Measurements from ENCODE around the gene SERBP1. TPM values are rescaled to one million over a fixed set of nuclear protein-coding genes. Genes with fewer than 3 reads are reported as not detected.
"Not testable (repeated sequence)": the region's sequence is repeated elsewhere in the genome, so short reads cannot be mapped to it uniquely, and the experiment has no call there.

Gene SERBP1
- total RNA-seq, 1 donor from 2014 or later: 125 TPM

DNA sequence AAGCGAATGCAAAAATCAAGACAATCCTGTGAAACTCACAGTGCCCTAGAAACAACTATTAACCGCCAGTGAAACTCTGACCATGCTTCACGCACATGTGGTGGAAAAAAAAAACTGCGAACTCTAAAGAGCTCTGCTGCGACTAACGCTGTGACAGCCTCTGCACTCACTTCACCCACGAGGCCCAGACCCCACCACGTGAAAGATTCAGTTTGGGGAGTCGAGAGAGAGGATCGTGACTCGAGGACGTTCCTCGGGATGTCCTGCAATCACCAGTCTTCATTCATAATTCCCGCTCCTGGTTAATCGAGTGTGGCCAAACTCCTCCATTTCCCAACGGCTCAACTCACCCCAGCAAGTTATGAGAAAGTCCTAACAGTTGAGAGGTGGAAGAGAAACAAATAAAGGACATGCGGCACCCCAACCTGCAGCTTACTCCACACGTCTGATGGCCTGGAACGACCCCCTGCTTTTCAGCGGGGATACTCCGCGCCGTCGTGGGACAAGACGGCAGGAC lies 1.1 kb downstream of the SERBP1 start:
- no peak for DNase-seq
- peak overlapping the region; percentile 96 for H3K27ac ChIP-seq (replicated peaks)
- no peaks in the 10 kb centered on the region for H3K27me3 ChIP-seq (ENCODE audit: low read depth)
- H3K9me3 ChIP-seq (replicated peaks): no peaks in the 10 kb centered on the region
- intact Hi-C loops (cut with micrococcal nuclease): no loop called here
- H3K4me3 ChIP-seq: peak overlapping the region; percentile 88
- peaks cover 21% of the 10 kb centered on the region for H3K36me3 ChIP-seq
- TF ChIP-seq, protein P1, sequence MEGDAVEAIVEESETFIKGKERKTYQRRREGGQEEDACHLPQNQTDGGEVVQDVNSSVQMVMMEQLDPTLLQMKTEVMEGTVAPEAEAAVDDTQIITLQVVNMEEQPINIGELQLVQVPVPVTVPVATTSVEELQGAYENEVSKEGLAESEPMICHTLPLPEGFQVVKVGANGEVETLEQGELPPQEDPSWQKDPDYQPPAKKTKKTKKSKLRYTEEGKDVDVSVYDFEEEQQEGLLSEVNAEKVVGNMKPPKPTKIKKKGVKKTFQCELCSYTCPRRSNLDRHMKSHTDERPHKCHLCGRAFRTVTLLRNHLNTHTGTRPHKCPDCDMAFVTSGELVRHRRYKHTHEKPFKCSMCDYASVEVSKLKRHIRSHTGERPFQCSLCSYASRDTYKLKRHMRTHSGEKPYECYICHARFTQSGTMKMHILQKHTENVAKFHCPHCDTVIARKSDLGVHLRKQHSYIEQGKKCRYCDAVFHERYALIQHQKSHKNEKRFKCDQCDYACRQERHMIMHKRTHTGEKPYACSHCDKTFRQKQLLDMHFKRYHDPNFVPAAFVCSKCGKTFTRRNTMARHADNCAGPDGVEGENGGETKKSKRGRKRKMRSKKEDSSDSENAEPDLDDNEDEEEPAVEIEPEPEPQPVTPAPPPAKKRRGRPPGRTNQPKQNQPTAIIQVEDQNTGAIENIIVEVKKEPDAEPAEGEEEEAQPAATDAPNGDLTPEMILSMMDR (IDR thresholded peaks at IDR 0.05; ENCODE audit: borderline replicate concordance): no peak
- H3K4me1 ChIP-seq: peaks cover 82% of the 10 kb centered on the region

DNA sequence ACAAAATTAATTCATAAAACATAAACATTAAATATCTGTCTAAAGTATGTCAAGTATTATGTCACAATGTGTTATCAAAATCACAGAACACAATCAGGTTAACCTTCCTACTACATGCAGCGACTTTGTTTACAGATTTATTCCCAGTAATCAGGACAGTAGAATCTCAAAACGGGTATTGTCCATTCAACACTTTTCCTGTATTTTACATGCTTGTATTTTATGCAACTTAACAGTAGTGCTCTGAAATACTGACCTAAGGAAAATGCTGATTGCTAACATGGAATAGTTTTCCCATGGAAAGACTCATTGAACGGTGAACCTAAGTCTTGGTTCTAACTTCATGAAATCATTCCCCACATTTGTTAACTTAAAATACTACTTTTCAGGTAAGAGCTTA lies 2.3 kb downstream of the SERBP1 start:
- no peak for DNase-seq
- Histone ChIP-seq H3K9me3 (replicated peaks) (no peaks in the 10 kb centered on the region), H3K4me1 (peaks cover 76% of the 10 kb centered on the region), H3K27ac (replicated peaks) (peak overlapping the region; percentile 5), H3K4me3 (peak overlapping the region; percentile 88), H3K27me3 (ENCODE audit: low read depth) (no peaks in the 10 kb centered on the region), H3K36me3 (peaks cover 32% of the 10 kb centered on the region)
- intact Hi-C loops (cut with micrococcal nuclease): no loop called here
- TF ChIP-seq, protein P1 (IDR thresholded peaks at IDR 0.05; ENCODE audit: borderline replicate concordance): no peak

DNA sequence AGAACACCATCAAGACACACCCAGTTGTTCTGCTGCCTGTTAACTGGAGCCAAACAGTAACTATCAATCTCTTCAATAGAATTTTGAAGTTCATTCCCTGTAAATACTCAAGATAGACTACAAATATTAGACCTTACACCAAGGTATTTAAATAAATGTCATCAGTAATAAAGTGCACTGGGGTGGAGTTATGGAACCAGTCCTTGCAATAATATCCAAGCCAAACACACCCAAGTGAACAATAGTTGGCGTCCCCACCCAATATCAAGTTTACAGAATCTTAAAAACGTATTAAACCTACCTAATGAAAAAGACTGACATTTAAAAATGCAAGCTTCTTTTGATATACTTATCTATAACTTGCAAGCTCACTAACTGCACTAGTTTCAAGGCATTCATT lies 2.7 kb downstream of the SERBP1 start:
- Histone ChIP-seq H3K4me3 (peak overlapping the region; percentile 88), H3K9me3 (replicated peaks) (no peaks in the 10 kb centered on the region), H3K27me3 (ENCODE audit: low read depth) (no peaks in the 10 kb centered on the region), H3K4me1 (peaks cover 74% of the 10 kb centered on the region), H3K27ac (replicated peaks) (peak overlapping the region; percentile 5), H3K36me3 (peaks cover 37% of the 10 kb centered on the region)
- no peak for DNase-seq
- intact Hi-C loops (cut with micrococcal nuclease): no loop called here
- TF ChIP-seq, protein P1 (IDR thresholded peaks at IDR 0.05; ENCODE audit: borderline replicate concordance): no peak

DNA sequence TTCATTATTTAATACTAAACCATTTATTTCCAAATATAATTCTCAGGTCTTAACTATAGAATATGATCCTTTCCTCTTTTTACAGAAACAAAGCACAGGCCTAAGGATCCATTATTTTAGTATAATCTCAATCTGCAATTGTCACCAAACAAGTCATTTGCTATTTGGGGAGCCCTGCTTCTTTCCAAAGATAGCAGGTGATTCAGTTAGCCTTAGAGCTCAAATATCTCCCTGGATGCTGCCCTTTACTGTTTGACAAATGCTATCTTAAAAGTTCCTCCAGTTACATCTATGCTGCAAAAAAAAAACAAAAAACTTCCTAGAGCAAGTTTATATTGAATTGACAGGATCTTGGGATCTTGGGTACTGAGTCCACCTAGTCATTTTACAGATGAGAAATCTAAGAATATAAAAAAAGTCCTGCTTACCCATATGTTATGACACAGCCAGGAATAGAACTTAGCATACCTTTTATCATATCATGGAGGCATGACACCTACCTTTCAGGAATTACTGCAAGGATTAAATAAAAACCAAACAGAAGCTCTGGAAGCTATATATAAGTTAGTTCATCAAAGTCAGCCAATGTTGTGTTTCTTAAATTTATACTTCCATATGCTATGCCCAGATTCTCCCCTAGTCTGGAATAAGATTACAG lies 9.2 kb downstream of the SERBP1 start:
- no peak for DNase-seq
- H3K27ac ChIP-seq (replicated peaks): no peak overlapping the region
- peaks cover 46% of the 10 kb centered on the region for H3K4me1 ChIP-seq
- no peaks in the 10 kb centered on the region for H3K27me3 ChIP-seq (ENCODE audit: low read depth)
- no peak overlapping the region for H3K4me3 ChIP-seq
- H3K9me3 ChIP-seq (replicated peaks): no peaks in the 10 kb centered on the region
- H3K36me3 ChIP-seq: peaks cover 99% of the 10 kb centered on the region
- intact Hi-C loops (cut with micrococcal nuclease): no loop called here
- TF ChIP-seq, protein P1 (IDR thresholded peaks at IDR 0.05; ENCODE audit: borderline replicate concordance): no peak

DNA sequence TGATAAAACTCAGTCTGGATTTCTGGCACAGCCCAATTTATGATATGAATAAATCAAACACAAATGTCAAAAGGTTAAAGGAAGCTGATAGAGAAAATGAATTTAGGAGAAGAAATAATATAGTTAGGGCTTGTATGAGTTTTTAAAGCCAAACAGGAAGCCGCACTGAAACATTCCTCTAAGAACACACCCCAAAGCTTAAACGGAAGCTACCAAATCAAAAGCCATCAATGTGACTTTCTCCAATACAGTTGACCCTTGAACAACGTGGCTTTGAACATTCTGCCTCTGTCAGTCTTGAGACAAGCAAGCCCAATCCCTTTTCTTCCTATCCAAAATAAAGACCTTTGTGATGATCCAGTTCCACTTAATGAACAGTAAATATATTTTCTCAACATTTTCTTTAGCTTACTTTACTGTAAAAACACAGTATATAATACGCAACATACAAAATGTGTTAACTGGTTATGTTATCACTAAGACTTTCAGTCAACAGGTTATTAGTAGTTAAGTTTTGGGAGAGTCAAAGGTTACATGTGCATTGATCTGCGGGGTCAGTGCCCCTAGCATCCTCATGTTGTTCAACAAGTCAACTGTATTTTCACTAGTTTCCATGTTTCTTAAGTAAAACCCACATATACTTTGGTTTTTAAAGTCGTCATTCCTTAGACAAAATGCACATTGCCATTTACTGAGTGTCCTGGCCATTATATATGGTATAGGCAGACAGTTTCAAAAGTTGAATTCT lies 11.2 kb downstream of the SERBP1 start:
- peaks cover 99% of the 10 kb centered on the region for H3K36me3 ChIP-seq
- intact Hi-C loops (cut with micrococcal nuclease): no loop called here
- DNase-seq: no peak

DNA sequence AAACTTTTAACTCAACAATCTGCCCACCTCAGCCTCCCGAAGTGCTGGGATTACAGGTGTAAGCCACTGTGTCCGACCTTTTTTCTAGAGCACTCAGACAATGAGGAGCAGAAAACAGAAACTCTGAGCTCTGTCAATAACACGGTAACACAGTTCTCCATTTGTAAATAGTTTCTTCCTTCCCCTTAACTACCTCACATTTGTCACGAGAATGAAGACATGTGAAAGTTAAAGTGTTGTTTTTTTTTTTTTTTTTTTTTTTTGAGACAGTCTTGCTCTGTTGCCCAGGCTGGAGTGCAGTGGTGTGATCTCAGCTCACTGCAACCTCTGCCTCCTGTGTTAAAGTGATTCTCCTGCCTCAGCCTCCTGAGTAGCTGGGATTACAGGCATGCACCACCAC lies 12.5 kb downstream of the SERBP1 start:
- intact Hi-C loops (cut with micrococcal nuclease); H3K27me3 ChIP-seq (ENCODE audit: low read depth); DNase-seq; H3K4me3 ChIP-seq; H3K9me3 ChIP-seq (replicated peaks); H3K27ac ChIP-seq (replicated peaks): not testable (repeated sequence)
- Histone ChIP-seq H3K36me3 (peaks cover 98% of the 10 kb centered on the region), H3K4me1 (peaks cover 33% of the 10 kb centered on the region)

More for the DNA sequence above, 11.2 kb downstream of the SERBP1 start:
- H3K27me3 ChIP-seq (ENCODE audit: low read depth): no peaks in the 10 kb centered on the region
- H3K4me1 ChIP-seq: peaks cover 37% of the 10 kb centered on the region
- no peak overlapping the region for H3K4me3 ChIP-seq
- no peak overlapping the region for H3K27ac ChIP-seq (replicated peaks)
- no peaks in the 10 kb centered on the region for H3K9me3 ChIP-seq (replicated peaks)
- TF ChIP-seq, protein P1 (IDR thresholded peaks at IDR 0.05; ENCODE audit: borderline replicate concordance): no peak
